Measurements from ENCODE around the gene TMUB1. TPM values are rescaled to one million over a fixed set of nuclear protein-coding genes. Genes with fewer than 3 reads are reported as not detected.

The TMUB1 gene
- total and polyA plus RNA-seq, 2 donors (not counting 3 experiments of a cell fraction or from before 2014, with no cell fraction given): 41.3 to 45.3 TPM

DNA sequence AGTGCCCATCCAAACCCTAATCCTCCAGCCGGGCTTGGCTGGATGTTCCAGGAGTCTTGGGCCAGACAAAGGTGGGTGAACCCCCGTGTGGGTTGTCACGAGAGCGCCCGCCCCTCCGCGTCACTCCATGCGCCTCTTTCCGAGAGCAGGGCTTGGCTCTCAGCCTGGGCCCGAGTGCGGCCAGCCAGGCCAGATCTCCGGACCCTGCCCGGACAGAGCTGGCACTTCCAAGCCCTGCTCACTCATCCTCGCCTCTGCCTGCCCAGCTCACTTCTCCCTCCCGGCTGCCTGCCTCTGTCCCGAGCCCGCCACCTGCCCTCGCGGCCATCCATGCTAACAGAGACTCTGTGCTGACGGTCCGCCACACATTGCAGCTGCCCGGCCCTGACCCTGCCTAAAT, 37.6 kb upstream of the TMUB1 start:
- POLR2A ChIA-PET: no interaction called here
- Histone ChIP-seq H3K9ac (replicated peaks; ENCODE audit: extremely low read depth, insufficient read depth, low read length) (no peak overlapping the region), H3K27me3 (ENCODE audit: control insufficient read depth in 2 of 2, insufficient read depth in 2 of 2, low read length in 2 of 2) (no peaks in the 10 kb centered on the region), H3K36me3 (ENCODE audit: control insufficient read depth in 2 of 2, extremely low read depth in 1 of 2, insufficient read depth in 2 of 2, low read length in 2 of 2) (peaks cover 12 to 61% of the 10 kb centered on the region in 2 experiments), H3K9me3 (replicated peaks; ENCODE audit: control insufficient read depth, insufficient read depth, low read length) (no peaks in the 10 kb centered on the region), H3K9me1 (replicated peaks; ENCODE audit: control insufficient read depth, extremely low read depth, insufficient read depth, low read length) (no peaks in the 10 kb centered on the region), H2AFZ (ENCODE audit: low read depth, low read length) (no peak overlapping the region), H3K4me2 (ENCODE audit: insufficient read depth, low read length) (no peak overlapping the region), H3K79me2 (ENCODE audit: control insufficient read depth, insufficient read depth, low read length) (peaks cover 17% of the 10 kb centered on the region), H3K4me3 (replicated peaks in 1 of 3; ENCODE audit: insufficient read depth in 1 of 3, low read depth in 1 of 3, low read length in 3 of 3) (no peak overlapping the region), H3K4me1 (ENCODE audit: control insufficient read depth, extremely low read depth, insufficient read depth, low read length) (peaks cover 6% of the 10 kb centered on the region), H3K27ac (ENCODE audit: insufficient read depth, low read depth, low read length) (no peak overlapping the region), H4K20me1 (replicated peaks; ENCODE audit: control insufficient read depth, extremely low read depth, insufficient read depth, low read length) (peaks cover 2% of the 10 kb centered on the region)
- CTCF ChIA-PET: no interaction called here
- intact Hi-C loops (cut with micrococcal nuclease) (no loop called here), dilution Hi-C loops (cut with MboI; ENCODE audit: extremely low pct_ligation_motif_present, low sequenced_read_pairs) (no loop called here)
- DNase-seq (ENCODE audit: low read depth, low spot score) (no peak), FAIRE-seq (no peak)
- BruUV-seq (replicated peaks): no TSS peak
- no peak for TF ChIP-seq JUN (IDR thresholded peaks at IDR 0.05; ENCODE audit: borderline replicate concordance, insufficient read depth, insufficient read length, low read depth)
- TF ChIP-seq FOS (IDR thresholded peaks at IDR 0.05; ENCODE audit: borderline replicate concordance, insufficient read depth, low read length): no peak
- TF ChIP-seq POLR2AphosphoS5 (IDR thresholded peaks at IDR 0.05; ENCODE audit: insufficient read depth, low read depth, low read length): no peak
- TF ChIP-seq MYC (IDR thresholded peaks at IDR 0.05; ENCODE audit: low read depth, low read length): no peak
- TF ChIP-seq MAX (IDR thresholded peaks at IDR 0.05; ENCODE audit: insufficient read depth, insufficient read length): no peak

- Histone ChIP-seq H3K79me2 (ENCODE audit: control insufficient read depth, insufficient read depth, low read length) (peaks cover 21% of the 10 kb centered on the region), H3K9me1 (replicated peaks; ENCODE audit: control insufficient read depth, extremely low read depth, insufficient read depth, low read length) (no peaks in the 10 kb centered on the region), H3K36me3 (ENCODE audit: control insufficient read depth in 2 of 2, extremely low read depth in 1 of 2, insufficient read depth in 2 of 2, low read length in 2 of 2) (peaks cover 11 to 56% of the 10 kb centered on the region in 2 experiments), H3K27ac (ENCODE audit: insufficient read depth, low read depth, low read length) (no peak overlapping the region), H2AFZ (ENCODE audit: low read depth, low read length) (no peak overlapping the region), H3K4me1 (ENCODE audit: control insufficient read depth, extremely low read depth, insufficient read depth, low read length) (peaks cover 9% of the 10 kb centered on the region), H3K27me3 (ENCODE audit: control insufficient read depth in 2 of 2, insufficient read depth in 2 of 2, low read length in 2 of 2) (no peaks in the 10 kb centered on the region), H3K4me3 (replicated peaks in 1 of 3; ENCODE audit: insufficient read depth in 1 of 3, low read depth in 1 of 3, low read length in 3 of 3) (no peak overlapping the region), H4K20me1 (replicated peaks; ENCODE audit: control insufficient read depth, extremely low read depth, insufficient read depth, low read length) (peaks cover 2% of the 10 kb centered on the region), H3K4me2 (ENCODE audit: insufficient read depth, low read length) (no peak overlapping the region), H3K9ac (replicated peaks; ENCODE audit: extremely low read depth, insufficient read depth, low read length) (no peak overlapping the region), H3K9me3 (replicated peaks; ENCODE audit: control insufficient read depth, insufficient read depth, low read length) (no peaks in the 10 kb centered on the region)
- CTCF ChIA-PET: no interaction called here
- DNase-seq (ENCODE audit: low read depth, low spot score): no peak
- no TSS peak for BruUV-seq (replicated peaks)
- POLR2A ChIA-PET: no interaction called here
- FAIRE-seq: no peak
- intact Hi-C loops (cut with micrococcal nuclease) (no loop called here), dilution Hi-C loops (cut with MboI; ENCODE audit: extremely low pct_ligation_motif_present, low sequenced_read_pairs) (no loop called here)
- no peak for TF ChIP-seq POLR2A (IDR thresholded peaks at IDR 0.05; ENCODE audit: low read depth, low read length)
- TF ChIP-seq MAX (IDR thresholded peaks at IDR 0.05; ENCODE audit: insufficient read depth, insufficient read length): no peak
- TF ChIP-seq CTCF (IDR thresholded peaks at IDR 0.05; ENCODE audit: extremely low read depth in 1 of 2, insufficient read depth in 1 of 2, low read depth in 1 of 2, low read length in 2 of 2): no peak
- no peak for TF ChIP-seq EZH2 (IDR thresholded peaks at IDR 0.05; ENCODE audit: borderline replicate concordance, low read depth, low read length, severe bottlenecking)
- no peak for TF ChIP-seq FOS (IDR thresholded peaks at IDR 0.05; ENCODE audit: borderline replicate concordance, insufficient read depth, low read length)
- no peak for TF ChIP-seq MYC (IDR thresholded peaks at IDR 0.05; ENCODE audit: low read depth, low read length)
- TF ChIP-seq POLR2AphosphoS5 (IDR thresholded peaks at IDR 0.05; ENCODE audit: insufficient read depth, low read depth, low read length): no peak
- TF ChIP-seq JUN (IDR thresholded peaks at IDR 0.05; ENCODE audit: borderline replicate concordance, insufficient read depth, insufficient read length, low read depth): no peak
- TF ChIP-seq GATA2 (IDR thresholded peaks at IDR 0.05; ENCODE audit: insufficient read depth, insufficient read length, low read depth, low read length): no peak
Measured at GRCh38 chr7:151119902-151120301, 36.6 kb upstream of the TMUB1 start.

Measured in endothelial cell of umbilical vein (primary cell).